ENCODE data around the gene KLF15.

DNA sequence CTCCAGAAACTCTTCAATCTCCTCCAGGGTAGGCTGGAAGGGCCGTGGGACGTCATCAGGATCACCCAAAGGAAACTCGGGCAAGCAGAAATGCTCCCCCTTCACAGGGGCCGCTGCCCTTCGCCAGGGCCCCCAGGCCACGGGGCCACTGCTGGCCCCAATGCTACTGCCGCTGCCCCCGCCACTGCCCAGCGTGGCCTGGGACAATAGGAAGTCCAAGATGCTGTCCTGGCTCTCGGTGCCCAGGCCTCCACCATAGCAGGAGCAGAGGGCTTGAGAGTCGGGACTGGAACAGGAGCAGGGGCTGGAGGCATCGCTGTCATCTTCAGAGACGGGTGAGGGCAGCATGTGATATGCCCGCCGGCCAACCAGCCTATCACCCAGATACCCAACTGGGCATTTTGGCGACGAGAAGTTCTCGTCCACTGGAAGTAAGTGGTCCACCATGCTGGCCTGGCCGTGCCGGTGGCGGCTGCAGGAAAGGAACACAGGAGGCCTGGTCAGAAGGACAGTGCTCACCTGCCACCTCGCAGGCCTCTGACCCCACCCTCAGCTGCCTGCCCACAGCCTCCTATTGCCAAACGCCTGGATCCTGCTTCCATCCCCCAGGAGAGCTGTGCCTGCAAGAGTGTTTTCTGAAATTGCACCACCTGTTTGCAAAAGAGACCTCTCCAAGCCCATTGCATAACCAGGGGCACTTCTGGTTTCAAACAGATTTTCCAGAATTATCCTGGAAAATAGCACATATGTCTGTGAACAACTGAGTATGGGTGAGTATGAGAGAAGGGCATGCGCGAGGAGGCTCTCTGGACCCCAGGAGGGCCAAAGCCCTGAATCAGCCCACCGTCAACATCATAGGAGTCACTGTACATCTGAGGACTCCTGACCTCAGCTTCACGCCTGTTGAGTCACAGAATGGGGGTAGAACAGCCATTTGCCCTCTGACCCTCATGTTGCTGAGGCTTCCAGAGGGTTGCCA, 4.4 kb downstream of the KLF15 start:
- TF ChIP-seq, protein P1, sequence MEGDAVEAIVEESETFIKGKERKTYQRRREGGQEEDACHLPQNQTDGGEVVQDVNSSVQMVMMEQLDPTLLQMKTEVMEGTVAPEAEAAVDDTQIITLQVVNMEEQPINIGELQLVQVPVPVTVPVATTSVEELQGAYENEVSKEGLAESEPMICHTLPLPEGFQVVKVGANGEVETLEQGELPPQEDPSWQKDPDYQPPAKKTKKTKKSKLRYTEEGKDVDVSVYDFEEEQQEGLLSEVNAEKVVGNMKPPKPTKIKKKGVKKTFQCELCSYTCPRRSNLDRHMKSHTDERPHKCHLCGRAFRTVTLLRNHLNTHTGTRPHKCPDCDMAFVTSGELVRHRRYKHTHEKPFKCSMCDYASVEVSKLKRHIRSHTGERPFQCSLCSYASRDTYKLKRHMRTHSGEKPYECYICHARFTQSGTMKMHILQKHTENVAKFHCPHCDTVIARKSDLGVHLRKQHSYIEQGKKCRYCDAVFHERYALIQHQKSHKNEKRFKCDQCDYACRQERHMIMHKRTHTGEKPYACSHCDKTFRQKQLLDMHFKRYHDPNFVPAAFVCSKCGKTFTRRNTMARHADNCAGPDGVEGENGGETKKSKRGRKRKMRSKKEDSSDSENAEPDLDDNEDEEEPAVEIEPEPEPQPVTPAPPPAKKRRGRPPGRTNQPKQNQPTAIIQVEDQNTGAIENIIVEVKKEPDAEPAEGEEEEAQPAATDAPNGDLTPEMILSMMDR (IDR thresholded peaks at IDR 0.05): no peak
- no peak for TF ChIP-seq ZFX (IDR thresholded peaks at IDR 0.05; ENCODE audit: borderline replicate concordance)

Measured in 22Rv1 (cell line).